WTC11 (cell line): ENCODE measurements around the gene TMEM59. TPM values are rescaled to one million over a fixed set of nuclear protein-coding genes. Genes with fewer than 3 reads are reported as not detected.
"Not testable (repeated sequence)": the region's sequence is repeated elsewhere in the genome, so short reads cannot be mapped to it uniquely, and the experiment has no call there.

Experiments used
- ATAC-seq: fragments of 200-7000 bp; cut with Tn5 transposase; 2 replicates; pipeline ENCODE4 v1.10.0; 2021; ENCODE audit warnings: mild to moderate bottlenecking, moderate library complexity
- CTCF ChIA-PET: fragments of 300-600 bp; sonication (Branson Sonifier 250); formaldehyde crosslinking; loops from one replicate; lab custom pipeline; 2021; ENCODE audit warnings: antibody characterized with exemption; lab: Charles Lee
- POLR2A ChIA-PET: fragments of 350-600 bp; sonication (Branson Sonifier 250); formaldehyde crosslinking; loops from one replicate; lab custom pipeline; 2021; ENCODE audit warnings: antibody characterized with exemption; lab: Charles Lee
- DNase-seq: peaks from one replicate; pipeline ENCODE4 v3.0.0; 2021; ENCODE audit warnings: low spot score
- H3K27ac Mint-ChIP-seq: 2 replicates; pipeline ENCODE4 v1.8.0; 2021; ENCODE audit warnings: mixed read lengths
- H3K27me3 Mint-ChIP-seq: 2 replicates; pipeline ENCODE4 v1.8.0; 2021; ENCODE audit warnings: low read depth, mild to moderate bottlenecking, moderate library complexity, mixed read lengths
- H3K36me3 Mint-ChIP-seq: 2 replicates; pipeline ENCODE4 v1.8.0; 2021; ENCODE audit warnings: mixed read lengths
- H3K4me1 Mint-ChIP-seq: 2 replicates; pipeline ENCODE4 v1.8.0; 2022; ENCODE audit warnings: mixed read lengths
- H3K4me3 Mint-ChIP-seq: 2 replicates; pipeline ENCODE4 v1.8.0; 2021; ENCODE audit warnings: mild to moderate bottlenecking, moderate library complexity, mixed read lengths
- H3K9me3 Mint-ChIP-seq: 2 replicates; pipeline ENCODE4 v1.8.0; 2021; ENCODE audit warnings: mixed read lengths
- ARID4B ChIP-seq: sonication (generic); formaldehyde crosslinking; IDR thresholded peaks from 2 replicates; pipeline ENCODE4 v1.8.0; 2023; ENCODE audit warnings: missing genetic modification reagents, mild to moderate bottlenecking, borderline replicate concordance
- ATF1 ChIP-seq: sonication (generic); formaldehyde crosslinking; IDR thresholded peaks from 2 replicates; pipeline ENCODE4 v1.8.1; 2023; ENCODE audit warnings: mild to moderate bottlenecking, moderate library complexity, missing genetic modification reagents
- ETV6 ChIP-seq: sonication (generic); formaldehyde crosslinking; IDR thresholded peaks from 2 replicates; pipeline ENCODE4 v1.8.1; 2022; ENCODE audit warnings: mild to moderate bottlenecking, missing genetic modification reagents
- FOXK1 ChIP-seq: sonication (generic); formaldehyde crosslinking; IDR thresholded peaks from 2 replicates; pipeline ENCODE4 v1.8.0; 2022; ENCODE audit warnings: mild to moderate bottlenecking, moderate library complexity, missing genetic modification reagents
- FOXP1 ChIP-seq: sonication (generic); formaldehyde crosslinking; IDR thresholded peaks from 2 replicates; pipeline ENCODE4 v1.8.0; 2022; ENCODE audit warnings: missing genetic modification reagents, mild to moderate bottlenecking, moderate library complexity, borderline replicate concordance
- JAZF1 ChIP-seq: fragments of 250-450 bp; sonication (Bioruptor Pico); IDR thresholded peaks from 2 replicates; pipeline ENCODE4 v1.9.0; 2021; ENCODE audit warnings: moderate library complexity, mild to moderate bottlenecking, inconsistent platforms
- JUN ChIP-seq: sonication (generic); formaldehyde crosslinking; IDR thresholded peaks from 2 replicates; pipeline ENCODE4 v1.8.0; 2023; ENCODE audit warnings: mild to moderate bottlenecking, missing genetic modification reagents
- MAX ChIP-seq: sonication (generic); formaldehyde crosslinking; IDR thresholded peaks from 2 replicates; pipeline ENCODE4 v1.8.0; 2022; ENCODE audit warnings: mild to moderate bottlenecking, missing genetic modification reagents
- RORB ChIP-seq: fragments of 250-450 bp; sonication (Bioruptor Pico); IDR thresholded peaks from 2 replicates; pipeline ENCODE4 v1.9.0; 2021; ENCODE audit warnings: mild to moderate bottlenecking
- SMAD3 ChIP-seq: sonication (generic); formaldehyde crosslinking; IDR thresholded peaks from 2 replicates; pipeline ENCODE4 v1.8.0; 2022; ENCODE audit warnings: missing genetic modification reagents, mild to moderate bottlenecking, borderline replicate concordance
- SOX15 ChIP-seq: fragments of 250-450 bp; sonication (Bioruptor Pico); IDR thresholded peaks from 2 replicates; pipeline ENCODE4 v1.9.0; 2021; ENCODE audit warnings: mild to moderate bottlenecking
- STAT6 ChIP-seq: sonication (generic); formaldehyde crosslinking; conservative IDR thresholded peaks from 2 replicates; pipeline ENCODE4 v1.8.1; 2023; ENCODE audit warnings: mild to moderate bottlenecking, low read depth, missing genetic modification reagents, moderate library complexity
- ZNF317 ChIP-seq: sonication (generic); formaldehyde crosslinking; IDR thresholded peaks from 2 replicates; pipeline ENCODE4 v1.8.1; 2023; ENCODE audit warnings: low read depth, mild to moderate bottlenecking, moderate library complexity, missing genetic modification reagents, borderline replicate concordance
- ZNF416 ChIP-seq: fragments of 250-450 bp; sonication (Bioruptor Pico); IDR thresholded peaks from 2 replicates; pipeline ENCODE4 v1.9.0; 2021; ENCODE audit warnings: mild to moderate bottlenecking, inconsistent platforms
- total RNA-seq: library from RNA; stranded (reverse); gene quantifications from 3 replicates; pipeline ENCODE4 v1.2.3, GENCODE V29; 2021

TMEM59 gene
- total RNA-seq, 1 experiment from 2014 or later, result 122 TPM

GRCh38 chr1:54051933-54052430, 1.0 kb downstream of the TMEM59 start:
- no peak for DNase-seq
- Mint-ChIP-seq H3K9me3 (no peaks in the 10 kb centered on the region), H3K4me3 (no peak overlapping the region), H3K27me3 (no peaks in the 10 kb centered on the region)
- POLR2A ChIA-PET, result interaction anchor here (1.0 kb wide), 1 partner anchor 29 kb away, joined by 3 read pairs; no protein-coding TSS in a partner anchor
- TF ChIP-seq SOX15 (no peak), SMAD3 (CRISPR knock-in tag) (no peak), MAX (no peak), JUN (CRISPR knock-in tag) (no peak), ATF1 (CRISPR knock-in tag) (no peak), ZNF317 (CRISPR knock-in tag) (no peak), ARID4B (CRISPR knock-in tag) (no peak), FOXK1 (no peak), RORB (no peak), JAZF1 (CRISPR knock-in tag) (no peak), STAT6 (CRISPR knock-in tag) (no peak), FOXP1 (CRISPR knock-in tag) (no peak), ETV6 (CRISPR knock-in tag) (no peak), ZNF416 (CRISPR knock-in tag) (no peak)
- TF ChIP-seq, all 79 proteins: peak for 0
- no peak for ATAC-seq
- no peak overlapping the region for H3K27ac Mint-ChIP-seq
- no peaks in the 10 kb centered on the region for H3K36me3 Mint-ChIP-seq
- CTCF ChIA-PET, result interaction anchor here (0.6 to 2.8 kb wide), 6 partner anchors 30 to 740 kb away, joined by 3 to 18 read pairs (median 6); partner anchors contain the start of gene IFT25
- peaks cover 12% of the 10 kb centered on the region for H3K4me1 Mint-ChIP-seq

- not testable (repeated sequence) for H3K36me3 Mint-ChIP-seq, H3K9me3 Mint-ChIP-seq, H3K27me3 Mint-ChIP-seq, H3K27ac Mint-ChIP-seq, ATAC-seq, DNase-seq, H3K4me3 Mint-ChIP-seq
- CTCF ChIA-PET, result interaction anchor here (1.8 kb wide), 1 partner anchor 59 kb away, joined by 10 read pairs; no protein-coding TSS in a partner anchor
- POLR2A ChIA-PET, result interaction anchor here (0.7 kb wide), 1 partner anchor 20 kb away, joined by 3 read pairs; no protein-coding TSS in a partner anchor
- peaks cover 12% of the 10 kb centered on the region for H3K4me1 Mint-ChIP-seq
Observed at GRCh38 chr1:54050435-54050834, 2.6 kb downstream of the TMEM59 start.
